ENCODE results near the gene ELAVL1. TPM values are rescaled to one million over a fixed set of nuclear protein-coding genes. Genes with fewer than 3 reads are reported as not detected.

The ELAVL1 gene
- total RNA-seq, 4 donors from 2014 or later, result 14.1 to 71.7 (median 39.3) TPM

DNA sequence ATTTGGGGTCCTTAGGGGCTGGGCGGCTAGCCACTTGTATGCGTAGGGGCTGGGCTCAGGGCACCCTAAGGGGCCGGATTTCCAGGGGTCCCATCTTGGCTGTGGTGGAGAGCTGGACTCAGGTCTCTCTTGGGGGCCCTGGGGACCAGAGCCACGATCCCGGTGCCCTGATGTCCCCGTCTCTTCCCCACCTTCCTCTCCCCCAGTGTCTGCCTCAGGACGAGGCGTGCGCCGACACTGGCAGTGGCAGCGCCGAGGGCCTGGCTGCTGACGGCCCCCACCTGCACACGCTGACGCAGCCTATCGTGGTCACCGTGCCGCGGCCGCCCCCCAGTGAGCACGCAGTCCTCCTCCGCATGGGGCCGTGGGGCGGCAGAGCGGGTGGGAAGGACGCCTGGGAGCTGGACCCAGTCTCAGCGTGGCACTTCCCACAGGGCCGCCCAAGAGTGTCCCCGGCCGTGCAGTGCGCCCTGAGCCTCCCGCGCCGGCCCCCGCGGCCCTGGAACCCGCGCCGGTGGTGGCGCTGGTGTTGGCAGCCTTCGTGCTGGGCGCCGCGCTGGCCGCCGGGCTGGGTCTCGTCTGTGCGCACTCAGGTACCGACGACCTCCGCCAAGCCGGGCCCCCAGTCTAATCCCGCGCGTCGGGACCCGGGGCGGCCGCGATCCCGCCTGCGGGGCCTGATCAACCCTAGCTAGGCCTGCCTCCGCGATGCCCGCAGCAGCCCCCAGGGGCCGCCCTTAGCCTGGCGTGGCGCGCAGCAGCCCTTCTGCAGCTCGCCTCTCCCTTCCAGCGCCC, 88.0 kb downstream of the ELAVL1 start:
- no peaks in the 10 kb centered on the region for H3K9me3 ChIP-seq
- H3K36me3 ChIP-seq, result no peaks in the 10 kb centered on the region
- H3K4me3 ChIP-seq, result peak overlapping the region in 1 of 2 donors; percentile 20
- H3K27me3 ChIP-seq, result peaks cover 6 to 7% of the 10 kb centered on the region in 2 donors
- TF ChIP-seq, protein P1, sequence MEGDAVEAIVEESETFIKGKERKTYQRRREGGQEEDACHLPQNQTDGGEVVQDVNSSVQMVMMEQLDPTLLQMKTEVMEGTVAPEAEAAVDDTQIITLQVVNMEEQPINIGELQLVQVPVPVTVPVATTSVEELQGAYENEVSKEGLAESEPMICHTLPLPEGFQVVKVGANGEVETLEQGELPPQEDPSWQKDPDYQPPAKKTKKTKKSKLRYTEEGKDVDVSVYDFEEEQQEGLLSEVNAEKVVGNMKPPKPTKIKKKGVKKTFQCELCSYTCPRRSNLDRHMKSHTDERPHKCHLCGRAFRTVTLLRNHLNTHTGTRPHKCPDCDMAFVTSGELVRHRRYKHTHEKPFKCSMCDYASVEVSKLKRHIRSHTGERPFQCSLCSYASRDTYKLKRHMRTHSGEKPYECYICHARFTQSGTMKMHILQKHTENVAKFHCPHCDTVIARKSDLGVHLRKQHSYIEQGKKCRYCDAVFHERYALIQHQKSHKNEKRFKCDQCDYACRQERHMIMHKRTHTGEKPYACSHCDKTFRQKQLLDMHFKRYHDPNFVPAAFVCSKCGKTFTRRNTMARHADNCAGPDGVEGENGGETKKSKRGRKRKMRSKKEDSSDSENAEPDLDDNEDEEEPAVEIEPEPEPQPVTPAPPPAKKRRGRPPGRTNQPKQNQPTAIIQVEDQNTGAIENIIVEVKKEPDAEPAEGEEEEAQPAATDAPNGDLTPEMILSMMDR (IDR thresholded peaks at IDR 0.05), result peak; percentile 54 to 81 (median 78)
- TF ChIP-seq POLR2A (IDR thresholded peaks at IDR 0.05), result peak in 1 of 2 donors; percentile 28
- H3K4me1 ChIP-seq, result peaks cover 14 to 35% of the 10 kb centered on the region in 2 donors
- intact Hi-C loops (cut with DNase I; ENCODE audit: low total_unique reads), result no loop called here
- peak; percentile 61 to 62 for DNase-seq
- H3K27ac ChIP-seq, result peak overlapping the region; percentile 13 to 60

DNA sequence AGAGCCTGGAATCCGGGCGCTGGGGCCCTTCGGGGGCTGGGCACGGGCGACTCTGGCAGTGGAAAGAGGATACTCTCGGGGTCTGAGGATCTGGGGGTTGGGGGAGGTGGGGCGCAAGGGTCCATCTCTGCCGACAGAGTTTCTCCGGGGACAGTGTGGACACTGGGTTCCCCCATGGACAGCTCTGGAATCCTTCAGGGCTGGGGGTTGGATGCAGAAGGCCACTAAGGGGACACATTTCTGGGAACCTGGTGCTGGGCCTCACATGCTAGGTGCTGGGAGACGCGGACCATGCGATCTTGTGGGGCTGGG, 88.5 kb downstream of the ELAVL1 start:
- no peak for DNase-seq
- Histone ChIP-seq H3K9me3 (no peaks in the 10 kb centered on the region), H3K4me3 (peak overlapping the region in 1 of 2 donors; percentile 14), H3K27me3 (peaks cover 6 to 7% of the 10 kb centered on the region in 2 donors), H3K27ac (peak overlapping the region; percentile 13 to 60), H3K36me3 (no peaks in the 10 kb centered on the region), H3K4me1 (peaks cover 8 to 29% of the 10 kb centered on the region in 2 donors)
- TF ChIP-seq, protein P1 (IDR thresholded peaks at IDR 0.05), result no peak
- TF ChIP-seq POLR2A (IDR thresholded peaks at IDR 0.05), result no peak
- intact Hi-C loops (cut with DNase I; ENCODE audit: low total_unique reads), result no loop called here

DNA sequence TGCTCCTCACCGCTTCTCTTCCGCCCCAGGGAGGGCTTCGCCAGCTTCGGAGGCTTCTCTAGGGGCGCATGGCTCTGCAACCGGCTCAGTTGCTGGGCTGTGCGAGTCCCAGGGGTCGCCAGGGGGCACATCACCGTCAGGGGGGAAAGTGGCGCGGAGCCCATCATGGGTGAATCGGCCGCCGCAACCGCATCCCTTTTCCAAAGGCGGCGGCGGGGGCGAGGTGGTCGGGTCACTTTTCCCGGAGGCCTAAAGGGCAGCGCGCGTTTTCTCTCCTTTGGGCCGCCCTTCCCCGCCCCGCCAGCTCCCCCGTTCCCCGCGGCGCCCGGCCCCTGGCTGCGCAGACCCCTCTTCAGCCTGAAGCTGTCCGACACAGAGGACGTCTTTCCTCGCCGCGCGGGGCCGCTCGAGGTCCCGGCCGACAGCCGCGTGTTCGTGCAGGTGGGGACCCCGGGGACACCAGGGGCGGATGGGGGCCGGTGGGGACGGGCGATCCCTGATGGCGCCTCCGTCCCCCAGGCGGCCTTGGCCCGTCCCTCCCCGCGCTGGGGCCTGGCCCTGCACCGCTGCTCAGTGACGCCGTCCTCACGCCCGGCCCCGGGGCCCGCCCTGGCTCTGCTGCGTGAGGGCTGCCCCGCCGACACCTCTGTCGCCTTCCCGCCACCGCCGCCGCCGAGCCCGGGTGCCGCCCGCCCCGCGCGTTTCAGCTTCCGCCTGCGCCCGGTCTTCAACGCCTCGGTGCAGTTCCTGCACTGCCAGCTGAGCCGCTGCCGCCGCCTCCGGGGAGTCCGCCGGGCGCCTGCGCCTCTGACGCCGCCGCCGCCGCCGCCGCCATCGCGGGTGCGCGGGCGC, 89.1 kb downstream of the ELAVL1 start:
- Histone ChIP-seq H3K9me3 (no peaks in the 10 kb centered on the region), H3K36me3 (no peaks in the 10 kb centered on the region), H3K27me3 (peaks cover 6 to 7% of the 10 kb centered on the region in 2 donors), H3K27ac (peak overlapping the region in 1 of 2 donors; percentile 60), H3K4me3 (peak overlapping the region in 1 of 2 donors; percentile 14), H3K4me1 (peaks cover 2 to 24% of the 10 kb centered on the region in 2 donors)
- DNase-seq, result no peak
- intact Hi-C loops (cut with DNase I; ENCODE audit: low total_unique reads), result no loop called here
- no peak for TF ChIP-seq POLR2A (IDR thresholded peaks at IDR 0.05)
- TF ChIP-seq, protein P1 (IDR thresholded peaks at IDR 0.05), result peak in 1 of 4 experiments; percentile 2

DNA sequence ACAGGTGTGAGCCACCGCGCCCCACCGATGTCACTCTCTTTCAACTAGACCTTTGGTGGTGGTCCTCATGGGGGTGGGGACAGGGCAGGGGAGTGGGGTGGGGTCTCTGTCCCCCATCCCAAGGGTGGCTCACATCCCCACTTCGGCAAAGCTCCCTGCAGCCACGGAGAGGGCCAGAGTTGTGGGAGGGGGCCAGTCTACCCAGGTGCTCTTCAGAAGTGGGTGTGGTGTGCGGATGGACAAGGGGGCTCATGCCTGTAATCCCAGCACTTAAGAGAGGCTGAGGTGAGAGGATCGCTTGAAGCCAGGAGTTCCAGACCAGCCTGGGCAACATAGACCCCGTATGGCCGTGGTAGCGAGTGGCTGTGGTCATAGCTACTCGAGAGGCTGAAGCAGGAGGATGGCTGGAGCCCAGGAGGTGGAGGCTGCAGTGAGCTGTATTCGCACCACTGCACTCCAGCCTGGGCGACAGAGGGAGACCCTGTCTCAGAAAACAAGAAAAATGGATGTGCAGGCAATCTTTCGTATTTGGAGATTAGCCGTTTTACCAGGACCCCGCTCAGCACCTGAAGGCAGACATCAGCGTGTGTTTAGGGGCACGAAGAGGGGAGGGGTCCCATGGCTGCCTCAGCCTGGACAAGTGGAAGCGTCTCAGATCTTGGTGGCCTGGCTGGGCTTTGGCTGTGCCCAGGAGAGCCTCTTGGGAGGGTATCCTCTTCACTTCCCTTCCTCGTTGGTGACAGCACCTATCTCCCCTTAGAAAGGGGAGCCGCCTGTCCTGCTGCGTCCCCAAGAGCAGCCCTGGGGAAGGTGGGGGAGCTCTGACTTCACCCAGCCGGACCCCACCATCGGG, 90.0 kb downstream of the ELAVL1 start:
- DNase-seq, result peak in 1 of 2 donors; percentile 12
- intact Hi-C loops (cut with DNase I; ENCODE audit: low total_unique reads), result no loop called here
- Histone ChIP-seq H3K4me3 (no peak overlapping the region), H3K27ac (no peak overlapping the region), H3K27me3 (peaks cover 6 to 7% of the 10 kb centered on the region in 2 donors), H3K36me3 (no peaks in the 10 kb centered on the region), H3K4me1 (peaks cover 0 to 23% of the 10 kb centered on the region in 2 donors), H3K9me3 (no peaks in the 10 kb centered on the region)
- TF ChIP-seq, protein P1 (IDR thresholded peaks at IDR 0.05), result no peak
- TF ChIP-seq POLR2A (IDR thresholded peaks at IDR 0.05), result no peak
